GM23338 (cell line): ENCODE results near the gene ARPP21. TPM values are rescaled to one million over a fixed set of nuclear protein-coding genes. Genes with fewer than 3 reads are reported as not detected.

ENCODE experiments used
- ATAC-seq: fragments of 200-7000 bp; cut with Tn5 transposase; 3 replicates; pipeline ENCODE4 v1.9.1; 2020
- DNase-seq: peaks from one replicate; pipeline ENCODE4 v3.0.0-alpha.2; 2015; ENCODE audit warnings: low spot score
- H2AFZ ChIP-seq: fragments of 200-600 bp; sonication (generic); 2 replicates; pipeline ENCODE4 v1.8.0; 2016; ENCODE audit warnings: antibody characterized with exemption, mild to moderate bottlenecking, moderate library complexity
- H3F3A ChIP-seq: fragments of 200-600 bp; sonication (generic); replicated peaks from 2 replicates; pipeline ENCODE4 v1.8.0; 2017; ENCODE audit warnings: antibody characterized with exemption, mixed run types, low read depth
- H3K27ac ChIP-seq: fragments of 200-600 bp; sonication (generic); 2 replicates; pipeline ENCODE4 v1.6.1; 2016; ENCODE audit warnings: low read depth
- H3K27me3 ChIP-seq: fragments of 200-600 bp; sonication (generic); 2 replicates; pipeline ENCODE4 v1.8.0; 2016; ENCODE audit warnings: mild to moderate bottlenecking, mixed run types, moderate library complexity; ENCODE audit not compliant: insufficient read depth
- H3K36me3 ChIP-seq: fragments of 200-600 bp; sonication (generic); 2 replicates; pipeline ENCODE4 v1.8.0; 2016; ENCODE audit warnings: mild to moderate bottlenecking; ENCODE audit not compliant: insufficient read depth
- H3K4me1 ChIP-seq: fragments of 200-600 bp; sonication (generic); 2 replicates; pipeline ENCODE4 v1.8.0; 2016; ENCODE audit warnings: mild to moderate bottlenecking, moderate library complexity; ENCODE audit not compliant: insufficient read depth
- H3K4me2 ChIP-seq: fragments of 200-600 bp; sonication (generic); 2 replicates; pipeline ENCODE4 v1.7.1; 2017; ENCODE audit warnings: mixed run types
- H3K4me3 ChIP-seq: fragments of 200-600 bp; sonication (generic); 2 replicates; pipeline ENCODE4 v1.6.1; 2016; ENCODE audit warnings: mixed run types
- H3K79me2 ChIP-seq: fragments of 200-600 bp; sonication (generic); replicated peaks from 2 replicates; pipeline ENCODE4 v1.8.0; 2017; ENCODE audit warnings: mild to moderate bottlenecking; ENCODE audit not compliant: insufficient read depth
- H3K9me2 ChIP-seq: fragments of 200-600 bp; sonication (generic); 2 replicates; pipeline ENCODE4 v1.8.0; 2017; ENCODE audit not compliant: insufficient read depth
- H4K20me1 ChIP-seq: fragments of 200-600 bp; sonication (generic); replicated peaks from 2 replicates; pipeline ENCODE4 v1.8.0; 2017; ENCODE audit warnings: mild to moderate bottlenecking; ENCODE audit not compliant: insufficient read depth
- H3K27ac Mint-ChIP-seq: 2 replicates; pipeline ENCODE4 v1.8.0; 2020; ENCODE audit warnings: inconsistent platforms, mild to moderate bottlenecking, moderate library complexity, mixed read lengths
- H3K27me3 Mint-ChIP-seq: 3 replicates; pipeline ENCODE4 v1.8.0; 2022; ENCODE audit warnings: low read depth, mild to moderate bottlenecking, moderate library complexity, mixed read lengths, inconsistent platforms; ENCODE audit not compliant: insufficient read depth, poor library complexity
- H3K36me3 Mint-ChIP-seq: 3 replicates; pipeline ENCODE4 v1.8.0; 2021; ENCODE audit warnings: low read depth, mild to moderate bottlenecking, inconsistent platforms, moderate library complexity, mixed read lengths
- H3K4me1 Mint-ChIP-seq: 3 replicates; pipeline ENCODE4 v1.8.0; 2020; ENCODE audit warnings: mild to moderate bottlenecking, inconsistent platforms, mixed read lengths
- H3K4me3 Mint-ChIP-seq: 3 replicates; pipeline ENCODE4 v1.8.0; 2021; ENCODE audit warnings: moderate library complexity, mild to moderate bottlenecking, inconsistent platforms, mixed read lengths
- H3K9me3 Mint-ChIP-seq: 3 replicates; pipeline ENCODE4 v1.8.0; 2020; ENCODE audit warnings: moderate library complexity, mild to moderate bottlenecking, inconsistent platforms, mixed read lengths
- CREB1 ChIP-seq: fragments of 250-450 bp; sonication (Bioruptor Pico); IDR thresholded peaks from 2 replicates; pipeline ENCODE4 v1.5.0; 2020; ENCODE audit warnings: low read depth, mild to moderate bottlenecking, moderate library complexity
- CTCF ChIP-seq, 2 experiments: fragments of 200-600 bp in 1 of 2; sonication (generic) in 1 of 2; conservative IDR thresholded peaks; 2 replicates each; pipeline versions ENCODE4 v1.5.1 to v1.6.1; 2016 to 2017; ENCODE audit warnings: antibody characterized with exemption in 2 of 2, low read depth in 2 of 2, mild to moderate bottlenecking in 2 of 2, moderate library complexity in 1 of 2
- ETS1 ChIP-seq: IDR thresholded peaks from 2 replicates; pipeline ENCODE4 v1.6.1; 2016; ENCODE audit warnings: antibody characterized with exemption
- EZH2 ChIP-seq: fragments of 200-600 bp; sonication (generic); IDR thresholded peaks from one replicate; pipeline ENCODE4 v1.8.0; 2017; ENCODE audit warnings: antibody characterized with exemption, mild to moderate bottlenecking, low read depth; ENCODE audit not compliant: unreplicated experiment
- EZH2phosphoT487 ChIP-seq: fragments of 200-600 bp; sonication (generic); IDR thresholded peaks from one replicate; pipeline ENCODE4 v1.8.1; 2018; ENCODE audit warnings: antibody characterized with exemption; ENCODE audit not compliant: unreplicated experiment
- JUNB ChIP-seq: IDR thresholded peaks from one replicate; pipeline ENCODE4 v1.6.1; 2016; ENCODE audit warnings: antibody characterized with exemption; ENCODE audit not compliant: unreplicated experiment
- NANOG ChIP-seq: IDR thresholded peaks from 2 replicates; pipeline ENCODE4 v1.6.1; 2016; ENCODE audit warnings: antibody characterized with exemption, borderline replicate concordance
- POLR2AphosphoS5 ChIP-seq: IDR thresholded peaks from 2 replicates; pipeline ENCODE4 v1.6.1; 2016; ENCODE audit warnings: antibody characterized with exemption, low read depth
- REST ChIP-seq: IDR thresholded peaks from one replicate; pipeline ENCODE4 v1.6.1; 2018; ENCODE audit warnings: antibody characterized with exemption; ENCODE audit not compliant: unreplicated experiment
- STAT1 ChIP-seq: IDR thresholded peaks from one replicate; pipeline ENCODE4 v1.6.1; 2016; ENCODE audit warnings: antibody characterized with exemption; ENCODE audit not compliant: unreplicated experiment
- ZNF114 ChIP-seq: fragments of 250-450 bp; sonication (Bioruptor Pico); IDR thresholded peaks from 2 replicates; pipeline ENCODE4 v1.5.0; 2020; ENCODE audit warnings: mild to moderate bottlenecking, moderate library complexity
- ZNF331 ChIP-seq: fragments of 250-450 bp; sonication (Bioruptor Pico); IDR thresholded peaks from 2 replicates; pipeline ENCODE4 v1.5.0; 2020; ENCODE audit warnings: low read depth, mild to moderate bottlenecking, moderate library complexity
- ZNF462 ChIP-seq: fragments of 250-450 bp; sonication (Bioruptor Pico); IDR thresholded peaks from 2 replicates; pipeline ENCODE4 v1.5.0; 2020; ENCODE audit warnings: mild to moderate bottlenecking, moderate library complexity
- polyA plus RNA-seq: library from polyadenylated mRNA; unstranded; fragments of >200 nt; fragmentation: Nextera tagmentation; extraction: Ambion mirVana; gene quantifications from 2 replicates; pipeline ENCODE4 v1.2.1, GENCODE V29; 2016
- total RNA-seq: library from RNA; depleted of rRNA; stranded (reverse); fragments of >200 nt; shearing (Covaris generic); gene quantifications from 2 replicates; pipeline ENCODE4 v1.2.3, GENCODE V29; 2014

The ARPP21 gene
- total and polyA plus RNA-seq, 2 experiments from 2014 or later, result not detected

GRCh38 chr3:35635926-35636683 lies 3.2 kb upstream of the ARPP21 start:
- 0 out of 2 replicates have a peak, but pooled peaks cover 3% of the 10 kb centered on the region for H3K36me3 ChIP-seq
- H3K4me1 Mint-ChIP-seq, result peaks cover 11% of the 10 kb centered on the region
- H3K27ac ChIP-seq, result no peak overlapping the region
- no peaks in the 10 kb centered on the region for H3F3A ChIP-seq
- no peaks in the 10 kb centered on the region for H3K79me2 ChIP-seq
- H3K4me2 ChIP-seq, result no peak overlapping the region
- peaks cover 12% of the 10 kb centered on the region for H3K9me3 Mint-ChIP-seq
- H3K4me3 Mint-ChIP-seq, result no peak overlapping the region
- H3K27me3 ChIP-seq, result peaks cover 43% of the 10 kb centered on the region
- H4K20me1 ChIP-seq, result no peaks in the 10 kb centered on the region; the same call in 1 of the 2 replicates
- H2AFZ ChIP-seq, result no peak overlapping the region
- no peak for TF ChIP-seq JUNB
- no peak for TF ChIP-seq EZH2
- TF ChIP-seq ZNF331 (CRISPR knock-in tag), result no peak
- TF ChIP-seq REST, result no peak
- no peak for TF ChIP-seq POLR2AphosphoS5
- TF ChIP-seq STAT1, result no peak
- no peak for TF ChIP-seq EZH2phosphoT487
- TF ChIP-seq CTCF (conservative IDR thresholded peaks at IDR 0.05; ENCODE audit: low read depth in 2 of 2), result no peak
- no peak for TF ChIP-seq ZNF114 (CRISPR knock-in tag)
- TF ChIP-seq ETS1, result no peak
- TF ChIP-seq NANOG, result no peak
- no peak for TF ChIP-seq ZNF462 (CRISPR knock-in tag)
- TF ChIP-seq CREB1 (CRISPR knock-in tag), result no peak
- H3K36me3 Mint-ChIP-seq, result 0 out of 3 replicates have a peak, but pooled peaks cover 3% of the 10 kb centered on the region
- DNase-seq (no peak), ATAC-seq (no peak)
- no peaks in the 10 kb centered on the region for H3K9me2 ChIP-seq
- no peak overlapping the region for H3K4me3 ChIP-seq
- H3K27ac Mint-ChIP-seq, result no peak overlapping the region
- 0 out of 2 replicates have a peak, but pooled peaks cover 3% of the 10 kb centered on the region for H3K4me1 ChIP-seq
- peaks cover 32% of the 10 kb centered on the region for H3K27me3 Mint-ChIP-seq
